Omental fat pad (tissue), 4 donors: ENCODE measurements around the gene AREL1. TPM values are rescaled to one million over a fixed set of nuclear protein-coding genes. Genes with fewer than 3 reads are reported as not detected.

ENCODE experiments used
- ATAC-seq: fragments of 150-250 bp; one replicate; pipeline ENCODE4 v1.9.1; 2016; ENCODE audit warnings: mild to moderate bottlenecking, moderate library complexity; ENCODE audit not compliant: low FRiP score
- DNase-seq: peaks from one replicate; pipeline ENCODE4 v3.0.0-alpha.2; 2019; ENCODE audit warnings: low spot score
- CTCF ChIP-seq, 3 donors: fragments of 450-650 bp; IDR thresholded peaks; one replicate each; pipeline ENCODE4 v1.5.1; 2016 to 2017; ENCODE audit warnings: antibody characterized with exemption in 3 of 3, mild to moderate bottlenecking in 3 of 3, moderate library complexity in 2 of 3
- total RNA-seq, 4 donors: library from RNA; depleted of rRNA; stranded (reverse); fragments of >200 nt; gene quantifications; one replicate each; pipeline ENCODE4 v1.1.0, GENCODE V29; 2016

The AREL1 gene
- total RNA-seq, 4 donors from 2014 or later = 18.4 to 33.5 (median 26.8) TPM

DNA sequence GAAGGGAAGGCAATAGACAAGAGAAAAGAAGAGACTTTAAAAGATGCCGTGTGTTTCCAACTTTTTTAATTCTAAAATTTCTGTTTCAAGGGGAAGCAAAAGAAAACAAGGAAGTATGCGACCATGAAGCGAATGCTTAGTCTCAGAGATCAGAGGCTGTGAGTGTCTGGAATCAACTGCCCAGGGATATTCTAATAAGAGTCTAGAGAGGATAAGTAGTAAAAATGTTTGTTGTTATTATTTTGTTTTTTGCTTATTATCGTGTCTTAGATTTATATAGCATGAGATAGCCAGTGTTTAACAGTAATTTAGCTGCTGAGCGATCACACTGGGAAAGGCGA lies 485 bp upstream of the AREL1 start:
- ATAC-seq (no peak), DNase-seq (no peak)
- no peak for TF ChIP-seq CTCF (IDR thresholded peaks at IDR 0.05)

- ATAC-seq (no peak), DNase-seq (no peak)
- no peak for TF ChIP-seq CTCF (IDR thresholded peaks at IDR 0.05)
Measured at GRCh38 chr14:74711651-74712050, 1.2 kb downstream of the AREL1 start.

DNA sequence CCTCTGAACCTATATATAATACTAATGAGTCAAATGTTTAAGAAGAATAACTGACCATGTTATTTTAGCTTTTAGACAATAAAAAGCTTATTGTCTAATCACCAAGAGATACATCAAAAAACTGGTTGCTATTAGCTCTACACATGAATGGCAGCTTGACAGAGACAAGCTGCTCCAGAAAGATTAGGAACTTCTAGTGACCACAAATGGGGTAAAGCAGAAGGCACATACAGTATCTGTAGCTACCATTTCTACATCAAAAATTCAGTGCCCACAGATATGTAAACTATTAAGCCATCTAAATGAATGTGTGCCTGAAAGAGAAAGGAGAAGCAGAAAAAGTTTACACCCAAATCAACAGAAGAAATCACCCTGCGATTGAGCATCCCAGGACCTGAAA lies 2.4 kb downstream of the AREL1 start:
- no peak for TF ChIP-seq CTCF (IDR thresholded peaks at IDR 0.05)
- no peak for ATAC-seq
- no peak for DNase-seq

GRCh38 chr14:74705613-74706500 lies 7.0 kb downstream of the AREL1 start:
- TF ChIP-seq CTCF (IDR thresholded peaks at IDR 0.05) = no peak
- DNase-seq (no peak), ATAC-seq (no peak)

- no peak for TF ChIP-seq CTCF (IDR thresholded peaks at IDR 0.05)
- DNase-seq (no peak), ATAC-seq (no peak)
Measured at GRCh38 chr14:74704656-74705055, 8.2 kb downstream of the AREL1 start.

DNA sequence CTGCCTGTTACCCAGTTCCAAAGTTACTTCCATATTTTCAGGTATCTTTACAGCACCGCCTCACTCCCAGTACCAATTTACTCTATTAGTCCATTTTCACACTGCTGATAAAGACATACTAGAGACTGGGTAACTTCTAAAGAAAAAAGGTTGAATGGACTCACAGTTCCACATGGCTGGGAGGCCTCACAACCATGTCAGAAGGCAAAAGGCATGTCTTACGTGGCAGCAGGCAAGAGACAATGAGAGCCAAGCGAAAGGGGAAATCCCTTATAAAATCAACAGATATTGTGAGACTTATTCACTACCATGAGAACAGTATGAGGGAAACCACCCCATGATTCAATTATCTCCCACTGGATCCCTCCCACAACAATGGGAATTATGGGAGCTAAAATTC lies 9.8 kb downstream of the AREL1 start:
- DNase-seq = no peak
- no peak for ATAC-seq
- no peak for TF ChIP-seq CTCF (IDR thresholded peaks at IDR 0.05)

GRCh38 chr14:74702293-74702692 lies 10.6 kb downstream of the AREL1 start:
- ATAC-seq (no peak), DNase-seq (no peak)
- TF ChIP-seq CTCF (IDR thresholded peaks at IDR 0.05) = no peak
